ENCODE data around the gene RNU4-1.

RNU4-1 gene

GRCh38 chr12:120324841-120325417 lies 31.9 kb upstream of the RNU4-1 start:
- Histone ChIP-seq H3K27me3 (ENCODE audit: insufficient read depth, low read length, poor library complexity) (peaks cover 5% of the 10 kb centered on the region), H3K9me3 (ENCODE audit: insufficient read depth, low read length, severe bottlenecking) (no peaks in the 10 kb centered on the region), H3K4me1 (ENCODE audit: insufficient read depth, low read length) (peaks cover 11% of the 10 kb centered on the region; the same call in 1 of the 2 replicates), H3K4me3 (ENCODE audit: low read depth in 1 of 2, low read length in 2 of 2) (no peak overlapping the region), H3K27ac (ENCODE audit: low read length) (no peak overlapping the region), H3K79me2 (ENCODE audit: insufficient read depth, low read length) (no peaks in the 10 kb centered on the region), H2AFZ (ENCODE audit: low read depth, low read length) (no peak overlapping the region), H3K4me2 (ENCODE audit: insufficient read depth, low read length) (peak overlapping the region; percentile 99), H4K20me1 (ENCODE audit: insufficient read depth, low read length) (no peaks in the 10 kb centered on the region), H3K9ac (ENCODE audit: low read depth, low read length) (peak overlapping the region; percentile 58; the same call in 1 of the 2 replicates), H3K36me3 (ENCODE audit: insufficient read depth, low read length) (no peaks in the 10 kb centered on the region)
- TF ChIP-seq CTCF (IDR thresholded peaks at IDR 0.05; ENCODE audit: borderline replicate concordance, extremely low read depth, low read length, poor library complexity, severe bottlenecking) = no peak
- 0 out of 3 replicates have a peak, but pooled peaks have one; percentile 5 for ATAC-seq (ENCODE audit: insufficient read depth, low read depth)
- no peak for DNase-seq

DNA sequence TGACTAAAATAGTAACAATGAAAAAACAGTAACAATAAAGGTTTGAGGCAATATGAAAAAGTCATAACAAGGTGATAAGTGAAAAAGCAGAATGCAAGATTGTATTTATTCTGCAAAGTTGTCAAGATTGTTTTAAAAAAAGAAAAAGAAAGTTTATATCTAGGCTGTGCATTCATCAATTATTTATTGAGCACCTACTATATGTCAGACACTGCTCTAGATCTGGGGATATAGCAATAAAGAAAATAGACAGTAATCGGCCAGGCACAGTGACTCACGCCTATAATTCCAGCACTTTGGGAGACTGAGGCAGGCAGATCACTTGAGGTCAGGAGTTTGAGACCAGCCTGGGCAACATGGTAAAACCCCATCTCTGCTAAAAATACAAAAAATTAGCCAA lies 30.7 kb upstream of the RNU4-1 start:
- H3K4me1 ChIP-seq (ENCODE audit: insufficient read depth, low read length) = peaks cover 11% of the 10 kb centered on the region; the same call in 1 of the 2 replicates
- H2AFZ ChIP-seq (ENCODE audit: low read depth, low read length) = no peak overlapping the region
- H3K9me3 ChIP-seq (ENCODE audit: insufficient read depth, low read length, severe bottlenecking) = no peaks in the 10 kb centered on the region
- no peak for ATAC-seq (ENCODE audit: insufficient read depth, low read depth)
- H4K20me1 ChIP-seq (ENCODE audit: insufficient read depth, low read length) = no peaks in the 10 kb centered on the region
- TF ChIP-seq EZH2 (IDR thresholded peaks at IDR 0.05; ENCODE audit: borderline replicate concordance, low read depth, low read length, severe bottlenecking) = no peak
- TF ChIP-seq CTCF (IDR thresholded peaks at IDR 0.05; ENCODE audit: borderline replicate concordance, extremely low read depth, low read length, poor library complexity, severe bottlenecking) = no peak
- no peak overlapping the region for H3K4me2 ChIP-seq (ENCODE audit: insufficient read depth, low read length)
- H3K27ac ChIP-seq (ENCODE audit: low read length) = no peak overlapping the region
- no peak overlapping the region for H3K9ac ChIP-seq (ENCODE audit: low read depth, low read length)
- no peaks in the 10 kb centered on the region for H3K36me3 ChIP-seq (ENCODE audit: insufficient read depth, low read length)
- DNase-seq = no peak
- no peak overlapping the region for H3K4me3 ChIP-seq (ENCODE audit: low read depth in 1 of 2, low read length in 2 of 2)
- peaks cover 5% of the 10 kb centered on the region for H3K27me3 ChIP-seq (ENCODE audit: insufficient read depth, low read length, poor library complexity)
- no peaks in the 10 kb centered on the region for H3K79me2 ChIP-seq (ENCODE audit: insufficient read depth, low read length)

DNA sequence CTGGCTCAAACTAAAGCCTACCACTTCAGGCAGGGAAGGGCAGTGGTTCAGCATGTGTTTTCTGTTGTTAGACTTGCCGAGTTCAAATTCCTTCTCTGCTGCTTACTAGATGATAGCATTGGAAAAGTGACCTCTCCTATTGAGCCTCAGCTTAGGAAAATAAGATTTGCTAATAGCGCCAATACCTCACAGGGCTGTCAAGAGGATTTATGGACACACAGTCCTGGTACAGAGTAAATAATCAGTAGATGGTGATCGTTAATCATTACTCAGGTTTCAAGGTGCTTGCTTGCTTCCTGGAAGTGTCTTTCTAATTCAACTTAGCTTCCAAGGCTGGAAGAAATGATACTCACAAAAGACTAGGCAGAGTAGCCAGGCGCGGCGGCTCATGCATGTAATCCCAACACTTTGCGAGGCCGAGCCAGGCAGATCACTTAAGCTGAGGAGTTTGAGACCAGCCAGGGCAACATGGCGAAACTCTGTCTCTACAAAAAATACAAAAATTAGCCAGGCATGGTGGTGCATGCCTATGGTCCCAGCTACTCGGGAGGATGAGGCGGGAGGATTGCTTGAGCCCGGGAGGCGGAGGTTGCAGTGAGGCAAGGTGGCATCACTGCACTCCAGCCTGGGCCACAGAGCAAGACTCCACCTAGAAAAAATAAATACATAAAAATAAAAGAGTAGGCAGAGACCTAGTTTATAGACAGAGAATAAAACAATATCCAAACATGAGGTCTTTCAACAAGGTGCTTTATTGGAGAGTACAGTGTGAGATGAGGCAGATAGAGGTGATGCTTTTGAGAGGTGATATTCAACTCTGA lies 28.6 kb upstream of the RNU4-1 start:
- H3K27ac ChIP-seq (ENCODE audit: low read length) = no peak overlapping the region
- H3K9me3 ChIP-seq (ENCODE audit: insufficient read depth, low read length, severe bottlenecking) = no peaks in the 10 kb centered on the region
- ATAC-seq (ENCODE audit: insufficient read depth, low read depth) (no peak), DNase-seq (no peak)
- H3K4me3 ChIP-seq (ENCODE audit: low read depth in 1 of 2, low read length in 2 of 2) = no peak overlapping the region
- H3K4me2 ChIP-seq (ENCODE audit: insufficient read depth, low read length) = no peak overlapping the region
- H3K79me2 ChIP-seq (ENCODE audit: insufficient read depth, low read length) = no peaks in the 10 kb centered on the region
- no peaks in the 10 kb centered on the region for H4K20me1 ChIP-seq (ENCODE audit: insufficient read depth, low read length)
- peaks cover 24% of the 10 kb centered on the region for H3K4me1 ChIP-seq (ENCODE audit: insufficient read depth, low read length)
- TF ChIP-seq EZH2 (IDR thresholded peaks at IDR 0.05; ENCODE audit: borderline replicate concordance, low read depth, low read length, severe bottlenecking) (no peak), CTCF (IDR thresholded peaks at IDR 0.05; ENCODE audit: borderline replicate concordance, extremely low read depth, low read length, poor library complexity, severe bottlenecking) (no peak)
- H2AFZ ChIP-seq (ENCODE audit: low read depth, low read length) = no peak overlapping the region
- H3K27me3 ChIP-seq (ENCODE audit: insufficient read depth, low read length, poor library complexity) = peaks cover 2% of the 10 kb centered on the region
- no peaks in the 10 kb centered on the region for H3K36me3 ChIP-seq (ENCODE audit: insufficient read depth, low read length)
- H3K9ac ChIP-seq (ENCODE audit: low read depth, low read length) = no peak overlapping the region
